Body of pancreas (tissue), 4 donors: ENCODE data around the gene TBC1D14.

Source experiments
- CTCF ChIP-seq, 7 experiments: fragments of 450-650 bp in 4 of 7; fragments of 200-600 bp in 3 of 7; sonication (generic) in 3 of 7; IDR thresholded peaks; one replicate each; pipeline ENCODE4 v1.5.1; 2016 to 2019; ENCODE audit warnings: antibody characterized with exemption in 7 of 7
- POLR2A ChIP-seq, 3 donors: fragments of 450-650 bp; IDR thresholded peaks; one replicate each; pipeline ENCODE4 v1.6.1; 2016; ENCODE audit warnings: antibody characterized with exemption in 3 of 3, mild to moderate bottlenecking in 2 of 3

DNA sequence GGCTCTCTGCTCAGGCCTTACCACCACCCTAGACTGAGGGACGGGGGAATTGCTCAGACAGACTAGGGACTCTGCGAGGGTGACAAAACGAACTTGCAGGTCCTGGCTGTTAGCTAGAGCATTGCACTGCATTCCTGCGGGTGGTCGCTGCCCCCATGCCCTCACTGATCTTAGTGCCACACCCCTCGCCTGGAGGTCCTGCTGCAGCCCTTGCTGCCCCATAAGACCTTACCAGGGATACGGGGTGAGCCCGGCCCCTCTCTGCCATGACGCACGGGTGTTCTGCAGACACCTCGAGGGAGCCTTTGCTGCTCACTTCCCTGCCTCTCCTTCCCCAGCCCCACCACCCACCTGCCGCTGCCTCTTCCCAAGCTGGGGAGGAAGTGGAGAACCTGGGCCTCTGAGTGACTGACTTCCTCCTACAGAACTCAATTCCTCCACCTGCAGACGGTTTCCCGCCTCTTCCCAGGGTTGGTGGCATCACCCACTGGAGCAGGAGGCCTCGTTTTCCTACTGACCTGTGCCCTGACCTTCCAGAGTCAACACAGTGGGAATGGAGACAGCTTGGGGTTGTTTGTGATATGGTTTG is 19.8 kb upstream of the TBC1D14 start:
- TF ChIP-seq POLR2A (IDR thresholded peaks at IDR 0.05) (no peak), CTCF (IDR thresholded peaks at IDR 0.05) (no peak)
